Activated CD4-positive, alpha-beta T cell treated with anti-CD3 and anti-CD28 coated beads, Interleukin-2, amount 50 U/mL, for 1 hour (primary cell): ENCODE results near the gene IGBP1.
"Not testable (repeated sequence)": the region's sequence is repeated elsewhere in the genome, so short reads cannot be mapped to it uniquely, and the experiment has no call there.

Source experiments
- DNase-seq: peaks from one replicate; pipeline ENCODE4 v3.0.0-alpha.2; 2020

The IGBP1 gene

DNA sequence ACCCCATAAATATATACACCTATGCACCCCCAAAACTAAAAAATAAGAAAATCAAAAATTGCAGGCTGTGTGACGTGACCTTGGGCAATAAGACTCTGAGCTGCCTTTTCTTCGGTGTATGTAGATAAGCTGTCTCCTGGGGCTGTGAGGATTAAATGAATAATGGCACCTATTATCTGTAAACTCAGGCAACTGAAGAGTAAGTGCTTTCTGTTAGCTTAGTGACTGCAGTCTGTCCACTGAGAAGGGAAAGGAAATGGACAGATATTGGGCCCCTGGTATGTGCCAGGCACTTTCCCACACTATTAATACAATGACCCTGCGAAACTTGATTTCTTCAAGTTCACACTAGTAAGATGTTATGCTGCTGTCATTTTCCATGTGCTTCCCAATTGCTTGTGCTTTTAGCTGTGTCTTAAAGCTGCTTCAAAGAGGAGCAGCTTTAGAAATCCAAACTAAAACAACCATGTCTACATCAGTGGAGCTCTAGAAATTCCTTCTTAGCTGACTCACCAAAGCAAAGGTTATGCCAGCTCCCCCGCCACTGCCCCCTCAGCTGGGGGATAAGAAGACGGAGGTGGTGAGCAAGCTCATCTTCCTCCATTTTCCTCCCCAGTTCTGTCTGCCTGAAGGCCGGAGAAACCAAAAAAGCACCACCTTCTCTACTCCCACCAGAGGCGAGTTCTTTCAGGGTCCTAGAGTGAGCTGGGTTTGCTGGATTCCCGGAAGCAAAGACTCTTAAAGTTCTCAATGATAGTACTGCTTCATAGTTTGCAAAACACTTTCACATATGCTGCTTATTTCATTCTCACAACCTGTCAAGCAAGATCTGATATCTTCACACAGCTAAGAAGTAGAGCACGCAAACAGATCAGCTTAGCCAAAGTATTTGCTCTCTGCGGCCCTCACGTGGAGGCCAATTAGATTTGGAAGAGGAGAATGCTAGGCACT is 35.3 kb downstream of the IGBP1 start:
- DNase-seq, result no peak

DNA sequence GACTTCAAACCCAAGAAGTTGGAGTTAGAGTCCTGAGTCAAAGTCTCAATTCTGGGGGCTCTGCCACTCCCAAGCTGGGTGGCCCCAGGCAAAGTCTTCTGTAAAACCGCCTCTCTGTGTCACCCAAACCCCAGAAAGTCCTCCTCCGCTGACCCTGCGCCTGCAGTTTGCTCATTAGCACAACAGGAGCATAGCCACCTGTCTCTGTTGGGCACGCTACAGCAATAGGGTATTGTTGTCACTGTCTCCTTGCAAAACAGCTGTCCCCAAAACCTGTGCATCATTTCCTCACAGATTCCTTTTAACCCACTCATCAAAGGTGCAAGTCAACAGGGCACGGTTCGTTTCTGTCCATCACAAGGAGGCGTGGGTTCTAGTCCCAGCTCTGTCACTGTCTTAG is 36.0 kb downstream of the IGBP1 start:
- no peak for DNase-seq

DNA sequence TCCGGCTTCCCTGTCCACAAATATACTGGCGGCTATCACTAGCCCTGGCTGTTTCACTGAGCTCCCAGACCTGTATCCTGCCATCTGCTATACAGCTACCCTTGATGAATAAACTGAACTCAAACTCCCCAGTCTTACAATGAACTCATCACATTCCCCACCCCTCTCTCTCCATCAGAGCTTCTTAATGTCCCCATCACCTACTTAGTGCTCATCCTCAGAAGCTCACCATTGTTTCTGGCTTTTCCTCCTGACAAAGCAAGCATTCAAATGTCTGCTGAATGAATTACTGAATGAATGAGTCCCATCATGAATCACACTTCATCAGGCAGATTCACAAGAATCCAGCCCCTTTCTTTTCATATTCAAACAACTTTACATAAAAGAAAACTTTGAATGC is 38.4 kb downstream of the IGBP1 start:
- no peak for DNase-seq

DNA sequence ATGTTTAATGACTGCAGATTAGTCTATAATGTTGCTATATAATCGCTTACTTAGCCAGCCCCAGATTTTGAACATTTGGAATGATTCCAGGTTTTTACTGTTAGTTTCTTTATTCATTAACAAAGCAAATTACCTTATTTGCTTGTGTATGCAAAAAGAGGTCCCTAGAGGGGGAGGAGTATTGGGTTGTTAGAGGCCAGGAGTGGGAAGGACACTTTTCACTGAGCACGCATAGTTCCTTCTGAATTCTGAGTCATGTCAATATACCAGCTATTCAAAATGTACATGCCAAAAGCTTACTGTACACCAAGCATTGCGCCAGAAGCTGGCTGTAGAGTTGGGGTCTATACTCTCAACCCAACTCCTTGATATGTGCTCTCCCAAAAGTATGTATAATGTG is 39.0 kb downstream of the IGBP1 start:
- no peak for DNase-seq

DNA sequence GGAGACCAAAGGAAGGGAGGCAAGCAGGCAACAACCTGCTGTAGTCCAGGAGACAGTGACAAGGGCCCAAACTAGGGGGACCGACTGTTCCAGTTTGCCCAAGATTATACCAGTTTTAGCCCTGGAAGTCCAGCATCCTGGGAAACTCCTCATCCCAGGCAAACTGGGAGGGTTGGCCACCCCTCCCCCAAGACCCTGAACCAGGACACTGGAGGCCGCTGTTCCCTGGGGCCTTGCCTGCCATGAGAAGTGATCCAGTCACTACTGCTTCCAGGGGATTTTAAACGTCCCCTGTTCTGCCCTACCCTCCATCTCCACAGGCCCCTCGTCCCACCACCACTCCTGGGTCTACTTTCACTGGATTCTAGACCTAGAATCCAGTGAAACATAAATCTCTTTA is 39.7 kb downstream of the IGBP1 start:
- DNase-seq, result no peak

DNA sequence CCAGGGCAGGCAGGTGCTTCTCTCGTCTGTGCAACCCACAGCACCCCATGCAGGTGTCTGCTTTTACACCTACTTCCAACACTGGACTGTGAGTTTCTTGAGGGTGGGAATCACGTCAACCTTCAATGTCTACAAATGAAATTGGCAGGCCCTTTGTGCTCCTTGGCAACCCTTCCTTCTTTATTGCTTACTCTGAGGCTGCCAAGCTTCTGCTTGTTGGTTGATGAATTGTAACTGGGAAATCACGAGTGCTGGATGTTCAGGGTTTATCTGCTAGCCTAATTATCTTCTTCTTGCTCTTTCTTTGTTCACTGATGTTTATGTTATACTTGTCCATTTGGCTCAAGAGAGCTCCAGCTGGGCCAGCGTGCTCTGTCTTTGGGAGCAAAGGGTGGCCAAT is 41.5 kb downstream of the IGBP1 start:
- DNase-seq, result no peak

DNA sequence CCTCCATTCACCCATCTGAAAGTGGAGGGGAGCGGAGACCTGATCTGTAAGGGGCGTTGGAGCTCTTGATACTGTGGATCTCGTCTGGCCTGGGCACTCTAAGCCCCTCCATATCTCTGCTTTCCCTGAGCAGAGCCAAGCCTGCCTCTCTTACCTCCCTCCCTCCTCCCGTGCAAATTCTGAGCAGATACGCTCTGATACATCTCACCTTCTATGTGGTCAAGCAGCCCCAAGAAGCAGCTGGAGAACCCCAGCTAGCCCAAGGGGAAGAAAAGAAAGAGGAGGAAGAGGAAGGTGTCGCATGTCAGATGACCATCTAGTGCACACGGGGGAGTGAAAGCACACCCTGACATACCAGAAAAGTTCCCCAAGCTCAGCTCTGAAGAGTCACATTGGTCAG is 42.1 kb downstream of the IGBP1 start:
- DNase-seq, result no peak

DNA sequence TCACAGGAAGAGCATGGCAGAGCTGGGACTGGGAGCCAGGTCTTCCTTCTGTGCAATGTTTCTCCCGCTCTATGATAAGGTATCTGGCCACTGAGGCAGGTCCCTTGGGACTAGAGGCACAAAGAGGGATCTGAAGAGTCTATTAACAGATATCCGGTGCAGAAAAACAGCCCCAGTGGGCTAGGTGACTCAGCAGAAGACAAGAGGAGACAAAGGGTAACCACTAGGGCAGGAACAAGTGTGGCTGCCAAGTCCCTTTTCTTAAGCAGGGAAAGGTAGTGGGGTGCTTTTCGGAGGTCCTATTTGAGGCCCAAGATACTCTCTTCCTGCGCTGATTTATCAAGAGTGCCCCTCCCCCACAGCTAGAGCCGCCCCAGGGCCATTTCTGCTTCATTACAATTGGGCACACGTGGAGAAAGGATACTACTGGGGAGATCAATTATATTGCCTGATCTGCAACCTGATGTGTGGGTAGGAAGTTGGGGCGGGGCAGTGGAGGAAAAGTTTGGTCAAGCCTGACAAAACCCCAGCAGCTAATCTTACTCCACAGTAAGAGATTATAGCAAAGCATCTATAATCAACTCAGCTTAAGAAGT is 43.8 kb downstream of the IGBP1 start, which contains the start of gene DGAT2L6:
Gene DGAT2L6 (plus strand): TSS at position 546 of the 596 bp plus-strand sequence. CDS start 100 bp downstream, outside the sequence.
- DNase-seq, result no peak

DNA sequence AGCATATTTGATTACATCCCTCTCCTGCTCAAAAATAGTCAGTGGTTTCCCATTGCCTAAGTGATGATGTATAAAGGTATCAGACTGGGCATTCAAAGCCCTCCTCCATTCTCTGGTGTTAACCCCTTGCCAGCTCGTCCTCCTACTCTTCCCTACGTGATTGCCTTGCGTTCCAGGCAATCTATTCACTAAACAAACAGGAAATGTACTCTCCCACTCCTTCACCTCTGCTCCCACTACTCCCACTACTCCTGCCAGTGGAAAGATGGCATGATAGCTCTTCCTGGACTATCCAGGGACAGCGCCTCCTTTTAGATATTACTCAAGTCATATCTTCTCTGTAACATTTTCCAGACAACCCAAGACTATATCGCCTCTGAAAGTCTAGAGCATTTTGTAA is 49.8 kb downstream of the IGBP1 start:
- no peak for DNase-seq

DNA sequence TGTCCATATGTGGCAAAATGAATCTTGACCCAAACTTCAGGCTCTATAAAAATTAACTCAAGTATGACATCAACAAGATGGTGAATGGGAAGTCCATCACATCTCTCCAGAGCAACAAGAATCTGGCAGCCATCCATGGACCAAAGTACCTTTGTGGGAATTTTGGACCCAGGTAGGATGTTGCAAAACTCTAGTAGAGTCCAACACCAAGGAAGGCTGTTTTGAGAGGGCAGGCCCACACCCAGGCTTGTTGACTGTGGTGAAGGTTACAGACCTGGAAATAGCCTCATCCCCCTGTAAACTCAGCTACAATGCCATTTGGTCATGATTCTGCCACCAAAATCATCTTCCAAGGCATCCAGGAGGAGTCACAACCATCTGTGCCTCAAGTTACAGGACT is 57.0 kb downstream of the IGBP1 start:
- DNase-seq, result no peak

DNA sequence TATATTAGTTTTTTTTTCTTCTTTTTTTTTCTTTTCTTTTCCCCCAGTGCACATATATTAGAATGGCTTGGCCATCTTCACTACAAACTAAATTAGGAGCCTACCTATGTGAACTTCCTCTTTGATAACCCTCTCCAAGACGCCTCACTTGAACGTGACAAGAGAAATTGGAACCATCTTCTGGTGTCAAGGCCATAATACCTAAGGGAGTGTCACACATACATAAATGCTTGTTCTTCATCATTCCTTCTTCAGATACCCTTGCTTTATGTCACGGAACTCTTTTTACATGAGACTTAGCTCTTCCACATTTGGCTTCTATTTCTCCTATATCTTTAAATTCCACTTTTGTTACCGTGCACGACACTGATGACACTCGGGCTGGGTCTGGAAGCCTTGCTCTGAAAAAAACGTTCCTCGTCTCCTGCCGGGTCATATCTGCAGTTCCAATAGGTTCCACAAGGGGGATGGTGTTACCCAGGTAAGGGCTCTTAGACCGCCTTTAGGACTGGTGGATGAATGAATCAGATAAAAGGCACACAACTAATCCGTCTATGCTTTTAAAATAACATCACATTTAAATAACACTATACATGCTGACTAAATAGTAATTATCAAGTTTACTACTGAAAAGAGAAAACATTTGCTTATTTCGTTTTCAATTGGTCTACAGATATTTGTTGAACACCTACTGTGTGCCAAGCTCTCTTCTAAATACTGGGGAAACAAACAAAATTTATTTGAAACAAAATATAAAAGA is 63.9 kb downstream of the IGBP1 start:
- DNase-seq, result peak; percentile 57

DNA sequence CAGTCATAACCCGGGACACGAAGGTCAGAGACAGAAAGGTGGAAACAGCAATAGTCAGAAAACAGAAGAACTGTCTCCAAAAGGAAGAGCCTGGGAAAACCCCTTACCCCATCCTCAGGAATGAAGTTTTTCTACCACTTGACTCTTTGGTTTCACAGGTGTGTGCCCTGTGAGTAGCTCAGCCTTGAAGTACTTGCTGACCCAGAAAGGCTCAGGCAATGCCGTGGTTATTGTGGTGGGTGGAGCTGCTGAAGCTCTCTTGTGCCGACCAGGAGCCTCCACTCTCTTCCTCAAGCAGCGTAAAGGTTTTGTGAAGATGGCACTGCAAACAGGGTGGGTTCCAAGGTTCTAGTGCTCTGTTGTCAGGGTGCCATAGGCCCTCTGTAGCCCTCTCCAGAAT is 68.5 kb downstream of the IGBP1 start:
- no peak for DNase-seq

DNA sequence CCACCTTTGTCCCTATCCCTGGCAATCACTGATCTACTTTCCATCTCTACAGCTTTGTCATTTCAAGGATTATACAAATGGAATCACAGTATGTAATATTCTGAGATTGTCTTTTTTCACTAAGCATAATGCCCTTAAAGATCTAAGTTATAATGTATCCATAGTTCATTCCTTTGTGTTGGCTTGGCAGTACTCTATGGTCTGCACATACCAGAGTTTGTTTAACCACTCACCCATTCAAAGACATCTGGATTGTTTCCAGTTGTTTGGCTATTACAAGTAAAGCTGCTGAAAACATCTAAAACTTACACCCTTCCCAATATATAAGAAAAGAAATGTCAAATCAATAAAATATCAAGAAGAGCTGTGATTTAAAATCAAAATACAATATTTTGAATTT is 75.2 kb downstream of the IGBP1 start:
- DNase-seq, result no peak

DNA sequence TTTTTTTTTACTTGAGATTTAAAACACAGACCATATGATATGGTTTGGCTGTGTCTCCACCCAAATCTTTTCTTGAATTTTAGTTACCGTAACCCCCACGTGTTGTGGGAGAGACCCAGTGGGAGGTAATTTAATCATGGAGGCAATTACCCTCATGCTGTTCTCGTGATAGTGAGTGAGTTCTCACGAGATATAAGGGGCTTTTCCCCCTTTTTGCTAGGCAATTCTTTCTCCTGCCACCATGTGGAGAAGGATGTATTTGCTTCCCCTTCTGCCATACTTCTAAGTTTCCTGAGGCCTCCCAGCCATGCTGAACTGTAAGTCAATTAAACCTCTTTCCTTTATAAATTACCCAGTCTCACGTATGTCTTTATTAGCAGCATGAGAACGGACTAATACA is 76.3 kb downstream of the IGBP1 start:
- not testable (repeated sequence) for DNase-seq
